ENCODE results near the gene KCNS1.

KCNS1 gene

GRCh38 chr20:45047581-45048119 is 53.3 kb downstream of the KCNS1 start:
- DNase-seq, result no peak

DNA sequence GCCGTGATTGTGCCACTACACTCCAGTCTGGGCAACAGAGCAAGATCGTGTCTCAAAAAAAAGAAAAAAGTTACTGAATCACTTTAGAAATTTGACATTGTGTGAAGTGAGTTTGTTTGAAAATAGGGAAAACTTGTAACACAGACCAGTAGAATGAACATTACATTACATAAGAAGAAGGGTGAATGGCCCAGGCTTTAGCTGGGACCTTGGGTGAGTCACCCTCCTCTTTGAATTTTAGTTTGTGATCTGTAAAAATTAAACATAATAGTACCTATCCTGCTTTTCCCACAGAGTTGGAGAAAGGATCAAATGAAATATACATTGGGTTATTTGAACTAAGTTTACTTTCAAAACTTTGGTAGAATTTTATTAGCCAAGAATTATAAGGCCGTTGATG is 56.3 kb downstream of the KCNS1 start:
- DNase-seq, result no peak

DNA sequence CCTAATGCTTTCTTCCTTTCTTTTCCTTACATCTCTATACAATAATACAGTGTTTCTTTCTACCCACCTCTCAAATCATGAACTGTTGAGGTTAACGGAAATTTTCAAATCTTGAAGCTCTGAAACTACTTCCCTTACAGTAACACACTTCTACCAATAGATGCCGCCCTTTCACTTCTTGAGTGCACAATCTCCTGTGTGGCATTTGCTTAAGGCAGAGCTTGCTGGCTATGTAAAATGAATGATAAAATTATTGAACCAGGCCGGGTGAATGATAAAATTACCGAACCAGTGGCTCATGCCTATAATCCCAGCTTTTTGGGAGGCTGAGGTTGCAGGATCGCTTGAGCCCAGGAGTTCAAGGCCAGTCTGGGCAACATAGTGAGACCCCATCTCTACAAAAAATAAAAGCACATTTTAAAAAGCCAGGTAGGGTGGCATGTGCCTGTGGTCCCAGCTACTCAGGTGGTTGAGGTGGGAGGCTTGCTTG is 56.8 kb downstream of the KCNS1 start:
- peak; percentile 55 for DNase-seq

GRCh38 chr20:45042978-45043377 is 57.9 kb downstream of the KCNS1 start:
- DNase-seq, result no peak
